ENCODE results near the gene HS3ST2.
"Not testable (repeated sequence)": the region's sequence is repeated elsewhere in the genome, so short reads cannot be mapped to it uniquely, and the experiment has no call there.

Gene HS3ST2

GRCh38 chr16:22878955-22879354 lies 65.0 kb downstream of the HS3ST2 start:
- DNase-seq (ENCODE audit: low read depth in 2 of 2): no peak

GRCh38 chr16:22879466-22879865 lies 65.5 kb downstream of the HS3ST2 start:
- DNase-seq (ENCODE audit: low read depth in 2 of 2): no peak

GRCh38 chr16:22882981-22883380 lies 69.0 kb downstream of the HS3ST2 start:
- no peak for DNase-seq (ENCODE audit: low read depth in 2 of 2)

- no peak for DNase-seq (ENCODE audit: low read depth in 2 of 2)
These were observed 72.0 kb downstream of the HS3ST2 start for GRCh38 chr16:22885951-22886350.

- no peak for DNase-seq (ENCODE audit: low read depth in 2 of 2)
These were observed 73.0 kb downstream of the HS3ST2 start for GRCh38 chr16:22886927-22887326.

- DNase-seq (ENCODE audit: low read depth in 2 of 2): no peak
These were observed 73.5 kb downstream of the HS3ST2 start for GRCh38 chr16:22887445-22887844.

GRCh38 chr16:22888791-22889190 lies 74.8 kb downstream of the HS3ST2 start:
- DNase-seq (ENCODE audit: low read depth in 2 of 2): no peak

GRCh38 chr16:22890976-22891375 lies 77.0 kb downstream of the HS3ST2 start:
- DNase-seq (ENCODE audit: low read depth in 2 of 2): no peak

- DNase-seq (ENCODE audit: low read depth in 2 of 2): no peak
These were observed 83.2 kb downstream of the HS3ST2 start for GRCh38 chr16:22897184-22897583.

GRCh38 chr16:22898131-22898530 lies 84.2 kb downstream of the HS3ST2 start:
- DNase-seq (ENCODE audit: low read depth in 2 of 2): no peak

GRCh38 chr16:22898874-22899348 lies 84.9 kb downstream of the HS3ST2 start:
- DNase-seq (ENCODE audit: low read depth in 2 of 2): peak; percentile 15 to 27

- DNase-seq (ENCODE audit: low read depth in 2 of 2): not testable (repeated sequence)
These were observed 85.6 kb downstream of the HS3ST2 start for GRCh38 chr16:22899567-22899966.

- no peak for DNase-seq (ENCODE audit: low read depth in 2 of 2)
These were observed 86.9 kb downstream of the HS3ST2 start for GRCh38 chr16:22900863-22901262.

- no peak for DNase-seq (ENCODE audit: low read depth in 2 of 2)
These were observed 87.6 kb downstream of the HS3ST2 start for GRCh38 chr16:22901563-22901962.

GRCh38 chr16:22903716-22904115 lies 89.8 kb downstream of the HS3ST2 start:
- no peak for DNase-seq (ENCODE audit: low read depth in 2 of 2)

GRCh38 chr16:22912654-22913053 lies 98.7 kb downstream of the HS3ST2 start:
- DNase-seq (ENCODE audit: low read depth in 2 of 2): no peak

- no peak for DNase-seq (ENCODE audit: low read depth in 2 of 2)
These were observed 101.0 kb downstream of the HS3ST2 start for GRCh38 chr16:22915003-22915402.

GRCh38 chr16:22923491-22923890 lies 109.5 kb downstream of the HS3ST2 start:
- no peak for DNase-seq (ENCODE audit: low read depth in 2 of 2)

- DNase-seq (ENCODE audit: low read depth in 2 of 2): no peak
These were observed 110.5 kb downstream of the HS3ST2 start for GRCh38 chr16:22924492-22924891.

GRCh38 chr16:22926105-22926751 lies 112.3 kb downstream of the HS3ST2 start:
- no peak for DNase-seq (ENCODE audit: low read depth in 2 of 2)

- no peak for DNase-seq (ENCODE audit: low read depth in 2 of 2)
These were observed 113.3 kb downstream of the HS3ST2 start for GRCh38 chr16:22927306-22927705.

- DNase-seq (ENCODE audit: low read depth in 2 of 2): no peak
These were observed 115.0 kb downstream of the HS3ST2 start for GRCh38 chr16:22928882-22929435.

- no peak for DNase-seq (ENCODE audit: low read depth in 2 of 2)
These were observed 115.5 kb downstream of the HS3ST2 start for GRCh38 chr16:22929461-22929860.

All from fibroblast of skin of left biceps (primary cell).